ENCODE data around the gene GPR62.

The GPR62 gene

DNA sequence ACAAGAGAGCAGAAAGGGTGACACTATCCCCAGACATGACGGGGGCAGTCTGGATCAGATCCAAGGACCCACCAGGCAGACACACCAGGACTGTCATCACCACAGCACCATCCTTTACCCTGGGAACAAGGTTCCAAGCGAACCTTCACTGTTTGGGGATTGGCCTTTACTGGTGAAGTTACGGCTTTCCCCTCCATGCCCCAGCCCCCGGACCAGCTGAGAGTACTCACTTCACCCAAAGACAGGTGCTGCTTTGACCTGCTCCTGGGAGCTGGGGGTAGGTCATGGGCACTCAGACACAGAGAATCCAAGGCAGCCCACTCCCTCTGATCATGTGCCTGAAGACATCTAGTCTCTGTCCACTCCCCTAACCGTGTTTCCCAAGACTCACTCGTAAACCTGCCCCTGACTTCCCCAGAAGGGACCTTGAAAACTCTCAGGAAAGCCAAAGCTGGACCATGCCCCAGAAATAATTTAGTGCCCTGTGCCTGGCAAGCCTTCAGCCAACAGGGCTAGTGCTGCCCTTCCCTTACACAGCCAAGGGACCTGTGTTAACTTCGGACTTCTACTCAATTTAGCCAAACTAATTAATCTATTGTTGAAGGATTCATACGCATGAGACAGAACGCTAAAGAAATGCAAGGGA lies 16.3 kb upstream of the GPR62 start:
- DNase-seq: no peak

DNA sequence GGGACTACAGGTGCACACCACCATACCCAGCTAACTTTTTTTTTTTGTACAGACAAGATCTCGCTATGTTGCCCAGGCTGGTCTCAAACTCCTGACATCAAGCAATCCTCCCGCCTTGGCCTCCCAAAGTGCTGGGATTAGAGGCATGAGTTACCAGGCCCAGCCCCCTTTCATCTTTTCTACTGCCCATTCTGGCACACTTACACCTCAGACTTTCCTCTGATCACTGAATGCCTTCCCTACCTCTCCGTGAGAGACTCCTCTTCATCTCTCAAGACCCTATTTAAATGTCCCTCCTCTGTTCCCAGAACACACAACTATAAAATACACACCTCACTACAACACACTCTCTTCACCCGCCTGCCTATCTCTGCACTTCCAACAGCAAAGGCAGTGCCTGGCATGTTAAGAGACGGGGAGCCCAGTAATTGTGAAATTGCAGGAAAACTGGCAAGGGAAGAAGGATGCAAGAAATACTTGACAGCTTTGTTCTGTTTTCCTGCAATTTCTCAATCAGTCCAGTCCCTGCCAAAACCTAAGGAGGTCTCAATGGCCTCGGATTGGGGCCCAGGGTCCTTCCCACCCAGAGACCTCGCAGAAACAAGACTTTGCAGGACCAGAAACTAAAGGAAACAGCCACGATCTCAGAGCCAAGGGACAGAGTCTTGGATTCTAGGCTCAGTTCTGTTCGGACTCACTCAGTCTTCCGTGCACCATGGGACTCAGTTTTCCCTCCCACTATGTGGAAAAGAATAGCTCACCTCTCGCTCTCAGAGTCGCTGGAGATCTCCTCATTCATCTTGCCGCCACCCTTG lies 14.3 kb upstream of the GPR62 start:
- no peak for DNase-seq

DNA sequence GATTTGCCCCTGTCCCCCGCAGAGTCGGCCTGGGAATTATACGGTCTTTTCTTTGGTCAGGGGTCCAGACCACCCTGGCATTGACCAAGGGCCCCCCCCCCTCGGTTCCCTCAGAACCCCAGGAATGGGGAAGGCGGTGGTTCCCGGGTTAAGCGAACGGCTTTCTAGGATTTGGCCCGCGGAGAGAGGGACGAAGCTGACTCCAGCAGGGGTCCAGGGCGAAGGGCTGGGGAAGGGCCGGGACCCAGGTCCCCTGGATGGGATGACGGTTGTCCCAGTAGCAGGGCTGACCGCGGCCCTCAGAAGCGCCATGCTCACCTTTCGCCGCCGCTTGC lies 13.8 kb upstream of the GPR62 start:
- DNase-seq: no peak

DNA sequence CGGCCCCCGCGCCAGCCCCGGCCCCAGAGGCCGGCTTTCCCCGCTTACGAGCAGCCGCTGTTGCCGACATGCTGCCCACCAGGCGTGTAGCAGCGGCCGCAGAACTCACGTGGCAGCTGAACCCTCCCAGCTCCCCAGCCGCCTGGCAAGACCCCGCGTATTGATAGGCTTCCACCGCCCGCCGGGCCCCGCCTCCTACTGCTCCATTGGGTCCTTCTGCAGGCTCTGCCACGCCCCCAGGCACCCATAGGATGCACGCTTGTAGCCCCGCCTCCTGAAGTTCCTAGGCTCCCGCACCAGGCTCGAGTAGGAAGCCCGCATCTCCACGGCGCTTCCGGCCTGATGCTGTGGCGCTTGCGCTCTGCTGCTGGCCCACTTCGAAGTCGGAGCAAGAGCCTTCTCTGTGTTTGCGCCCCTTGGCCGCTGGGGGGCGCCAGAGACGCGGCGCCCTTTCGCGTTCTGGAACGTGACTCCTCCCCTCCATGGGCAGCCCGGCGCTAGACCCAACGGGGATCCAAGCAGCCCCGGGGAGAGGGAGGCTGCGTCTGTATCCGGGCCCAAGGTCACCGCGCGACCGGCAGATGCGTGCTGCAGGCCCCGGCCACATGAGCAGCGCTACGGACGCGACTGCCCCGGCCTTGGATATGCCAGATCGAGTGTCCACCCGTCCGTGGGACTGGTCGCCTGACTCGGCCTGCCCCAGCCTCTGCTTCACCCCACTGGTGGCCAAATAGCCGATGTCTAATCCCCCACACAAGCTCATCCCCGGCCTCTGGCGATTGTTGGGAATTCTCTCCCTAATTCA lies 13.2 kb upstream of the GPR62 start, which contains the start of the genes PARP3 and RRP9:
Gene PARP3 (plus strand): TSS at position 566 of the 805 bp plus-strand sequence. CDS start 993 bp downstream, outside the sequence.
Gene RRP9 (minus strand): TSS at position 107 of the 805 bp plus-strand sequence. CDS start 37 bp downstream, at position 70.
- peak; percentile 99 for DNase-seq

DNA sequence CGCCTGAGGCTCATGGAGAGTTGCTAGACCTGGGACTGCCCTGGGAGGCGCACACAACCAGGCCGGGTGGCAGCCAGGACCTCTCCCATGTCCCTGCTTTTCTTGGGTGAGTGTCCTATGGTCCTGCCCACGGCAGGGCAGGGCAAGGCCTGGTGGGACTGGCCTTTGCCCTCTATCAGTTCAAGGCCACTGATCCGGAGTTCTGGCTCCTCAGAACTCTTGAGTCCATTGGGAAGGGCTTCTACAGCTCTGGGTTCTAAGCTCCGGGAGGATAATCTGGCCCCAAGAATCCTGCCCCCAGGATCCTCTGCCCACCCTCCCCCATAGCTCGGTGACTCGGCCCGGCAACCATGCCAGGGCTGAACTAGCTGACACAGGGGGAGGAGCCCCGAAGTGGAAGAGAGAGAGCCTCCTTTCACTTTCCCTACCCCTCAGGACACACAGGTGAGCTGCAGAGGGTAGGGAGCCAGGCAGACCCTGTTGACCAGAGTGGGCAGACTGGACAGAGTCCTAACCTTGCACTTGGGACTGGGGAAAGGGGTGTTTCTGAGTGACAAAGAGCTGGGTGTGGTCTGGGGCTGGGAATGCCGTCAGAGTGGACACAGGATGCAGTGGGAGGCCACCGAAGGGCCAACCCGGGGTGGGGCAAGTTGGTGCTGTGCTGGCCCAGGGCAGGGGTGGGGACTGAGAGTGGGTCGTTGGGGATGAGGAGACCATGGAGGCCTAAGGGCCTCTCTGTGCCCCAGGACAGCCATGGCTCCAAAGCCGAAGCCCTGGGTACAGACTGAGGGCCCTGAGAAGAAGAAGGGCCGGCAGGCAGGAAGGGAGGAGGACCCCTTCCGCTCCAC lies 12.4 kb upstream of the GPR62 start:
- no peak for DNase-seq

DNA sequence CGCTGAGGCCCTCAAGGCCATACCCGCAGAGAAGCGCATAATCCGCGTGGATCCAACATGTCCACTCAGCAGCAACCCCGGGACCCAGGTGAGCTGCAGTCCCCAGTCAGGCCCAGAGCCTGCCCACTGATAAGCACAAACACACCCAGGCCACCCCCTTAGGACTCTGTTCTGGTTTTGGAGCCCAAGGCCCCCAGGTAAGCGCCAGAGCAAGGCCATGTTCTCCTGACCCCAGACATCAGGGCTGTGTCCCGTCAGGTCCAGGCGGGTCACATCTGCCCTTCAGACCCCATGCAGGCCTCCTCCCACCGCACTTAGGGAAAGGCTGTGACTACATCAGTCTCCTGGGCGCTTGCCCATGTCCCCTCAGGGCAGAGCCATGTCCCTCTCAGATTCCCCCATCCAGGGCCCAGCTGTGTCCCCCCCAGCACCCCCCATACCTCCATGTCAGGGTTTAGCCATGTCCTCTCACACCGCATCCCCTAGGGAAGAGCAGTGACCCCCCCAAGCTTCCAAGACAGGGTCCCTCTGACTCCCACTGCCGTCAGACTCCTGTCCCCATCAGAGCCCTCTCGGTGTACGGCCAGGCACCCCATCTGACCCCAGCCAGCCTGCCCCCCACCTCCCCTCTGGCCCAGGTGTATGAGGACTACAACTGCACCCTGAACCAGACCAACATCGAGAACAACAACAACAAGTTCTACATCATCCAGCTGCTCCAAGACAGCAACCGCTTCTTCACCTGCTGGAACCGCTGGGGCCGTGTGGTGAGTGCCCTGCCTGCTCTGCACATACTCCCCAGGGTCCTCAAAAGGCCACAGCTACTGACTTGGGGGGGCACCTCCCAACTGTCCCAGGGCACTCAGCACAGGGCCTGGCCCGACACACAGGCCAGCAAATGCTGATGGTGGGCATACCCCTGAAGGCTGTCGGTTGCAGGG lies 11.5 kb upstream of the GPR62 start:
- DNase-seq: no peak

DNA sequence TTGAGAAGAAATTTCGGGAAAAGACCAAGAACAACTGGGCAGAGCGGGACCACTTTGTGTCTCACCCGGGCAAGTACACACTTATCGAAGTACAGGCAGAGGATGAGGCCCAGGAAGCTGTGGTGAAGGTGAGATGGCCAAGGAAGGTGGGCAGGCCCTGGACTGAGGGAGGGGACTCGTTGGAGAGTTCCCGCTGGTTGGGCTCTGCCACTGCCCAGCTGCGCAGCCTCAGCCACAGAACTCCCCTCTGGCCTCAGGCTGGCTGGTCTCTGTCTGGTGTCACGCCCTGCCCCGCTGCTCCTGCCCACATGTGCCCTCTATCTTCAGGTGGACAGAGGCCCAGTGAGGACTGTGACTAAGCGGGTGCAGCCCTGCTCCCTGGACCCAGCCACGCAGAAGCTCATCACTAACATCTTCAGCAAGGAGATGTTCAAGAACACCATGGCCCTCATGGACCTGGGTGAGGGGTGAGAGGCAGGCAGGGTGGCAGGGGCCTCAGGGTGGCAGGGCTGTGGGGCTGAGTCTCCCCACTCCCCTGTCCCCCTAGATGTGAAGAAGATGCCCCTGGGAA lies 10.6 kb upstream of the GPR62 start:
- DNase-seq: peak; percentile 36

DNA sequence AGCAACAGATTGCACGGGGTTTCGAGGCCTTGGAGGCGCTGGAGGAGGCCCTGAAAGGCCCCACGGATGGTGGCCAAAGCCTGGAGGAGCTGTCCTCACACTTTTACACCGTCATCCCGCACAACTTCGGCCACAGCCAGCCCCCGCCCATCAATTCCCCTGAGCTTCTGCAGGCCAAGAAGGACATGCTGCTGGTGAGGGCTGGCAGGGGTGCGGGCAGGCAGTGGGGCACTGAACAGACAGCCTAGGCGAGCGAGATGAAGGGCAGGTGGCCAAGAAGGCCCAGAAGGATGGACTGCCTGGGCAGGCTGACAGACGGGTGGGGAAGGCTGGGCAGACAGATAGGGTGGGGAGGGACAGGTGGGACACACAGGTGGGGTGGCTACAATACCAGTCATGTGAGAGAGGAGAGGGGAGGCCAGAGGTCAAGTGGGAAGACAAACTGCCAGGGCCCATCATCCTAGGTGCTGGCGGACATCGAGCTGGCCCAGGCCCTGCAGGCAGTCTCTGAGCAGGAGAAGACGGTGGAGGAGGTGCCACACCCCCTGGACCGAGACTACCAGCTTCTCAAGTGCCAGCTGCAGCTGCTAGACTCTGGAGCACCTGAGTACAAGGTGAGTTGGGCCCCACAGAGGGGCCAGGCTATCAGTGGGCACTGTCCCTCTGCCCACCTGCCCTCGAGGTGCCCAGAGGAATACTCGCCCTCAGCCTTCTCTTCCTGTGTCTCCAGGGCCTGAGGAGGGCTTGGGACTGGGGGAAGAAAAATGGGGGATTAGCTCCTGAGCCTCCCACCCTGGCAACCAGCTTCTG lies 9.9 kb upstream of the GPR62 start:
- DNase-seq: peak; percentile 31

DNA sequence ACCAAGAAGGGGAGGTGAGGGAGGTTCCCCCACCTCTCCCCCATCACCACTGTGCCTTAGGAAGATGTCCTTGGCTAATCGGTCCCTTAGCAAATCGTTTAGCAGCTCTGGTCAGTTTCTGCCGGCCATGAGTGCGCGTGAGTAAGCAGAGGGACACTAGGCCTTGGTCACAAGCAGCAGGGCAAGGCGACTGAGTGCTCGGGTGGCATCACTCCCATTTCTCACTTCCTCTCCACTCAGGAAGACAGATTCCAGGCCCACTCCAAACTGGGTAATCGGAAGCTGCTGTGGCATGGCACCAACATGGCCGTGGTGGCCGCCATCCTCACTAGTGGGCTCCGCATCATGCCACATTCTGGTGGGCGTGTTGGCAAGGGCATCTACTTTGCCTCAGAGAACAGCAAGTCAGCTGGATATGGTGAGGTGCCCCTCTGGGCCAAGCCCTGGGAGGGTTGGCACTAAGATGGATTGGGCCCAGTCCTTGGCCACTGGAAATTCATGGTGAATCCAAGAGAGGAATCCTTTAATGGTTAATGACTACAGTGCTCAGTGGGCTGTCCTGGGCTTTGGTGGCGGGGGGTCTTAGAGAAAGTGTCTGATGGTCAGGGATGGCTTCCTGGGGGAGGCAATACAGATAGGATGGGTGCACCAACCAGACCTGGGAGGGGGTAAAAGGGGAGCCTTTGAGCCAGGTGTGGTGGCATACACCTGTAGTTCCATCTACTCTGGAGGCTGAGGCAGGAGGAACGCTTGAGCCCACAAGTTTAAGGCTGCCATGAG lies 9.1 kb upstream of the GPR62 start:
- DNase-seq: peak; percentile 35

DNA sequence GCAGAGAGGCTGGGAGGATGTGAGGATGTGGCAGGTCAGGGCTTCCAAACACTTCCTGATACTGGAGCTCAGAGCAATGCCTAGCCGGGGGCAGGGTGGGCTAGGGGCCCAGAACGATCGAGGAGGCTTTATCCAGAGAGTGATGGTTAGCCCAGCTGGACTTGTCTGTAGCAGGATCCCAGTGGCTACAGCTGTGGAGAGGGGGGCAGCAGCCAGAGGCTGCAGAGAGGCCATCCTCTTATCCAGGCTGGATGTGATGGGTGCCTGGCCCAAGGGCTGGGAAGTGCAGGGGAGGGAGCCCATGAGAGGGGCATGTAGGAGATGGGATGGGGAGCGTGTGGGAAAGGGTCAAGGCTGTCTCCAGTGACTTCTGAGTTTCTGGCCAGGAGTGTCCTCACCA lies 8.4 kb upstream of the GPR62 start:
- peak; percentile 13 for DNase-seq

DNA sequence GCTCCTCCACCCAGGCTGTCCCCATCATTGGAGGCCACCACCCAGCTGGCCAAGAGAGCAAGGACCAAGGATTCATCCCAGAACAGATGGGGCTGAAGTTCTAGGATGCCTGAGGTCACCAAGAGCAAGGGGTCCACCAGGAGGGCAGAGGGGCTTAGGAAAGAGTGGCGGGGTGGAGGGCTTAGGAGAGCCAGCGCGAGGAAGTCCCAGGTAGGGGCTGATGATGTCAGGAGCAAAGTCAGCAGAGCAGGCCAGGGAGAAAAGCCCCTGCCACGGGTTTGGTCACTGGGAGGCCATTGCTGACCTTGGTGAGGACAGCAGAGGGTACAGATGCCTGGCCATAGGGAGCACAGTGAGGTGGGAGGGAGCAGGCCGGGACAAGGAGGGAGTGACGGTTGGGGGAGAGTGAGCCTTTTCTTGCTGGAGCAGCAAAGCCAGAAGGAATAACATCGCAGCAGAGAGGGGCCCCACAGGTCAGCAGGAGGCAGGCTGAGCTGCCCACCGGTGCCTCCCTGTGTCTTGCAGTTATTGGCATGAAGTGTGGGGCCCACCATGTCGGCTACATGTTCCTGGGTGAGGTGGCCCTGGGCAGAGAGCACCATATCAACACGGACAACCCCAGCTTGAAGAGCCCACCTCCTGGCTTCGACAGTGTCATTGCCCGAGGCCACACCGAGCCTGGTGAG lies 7.8 kb upstream of the GPR62 start:
- no peak for DNase-seq

DNA sequence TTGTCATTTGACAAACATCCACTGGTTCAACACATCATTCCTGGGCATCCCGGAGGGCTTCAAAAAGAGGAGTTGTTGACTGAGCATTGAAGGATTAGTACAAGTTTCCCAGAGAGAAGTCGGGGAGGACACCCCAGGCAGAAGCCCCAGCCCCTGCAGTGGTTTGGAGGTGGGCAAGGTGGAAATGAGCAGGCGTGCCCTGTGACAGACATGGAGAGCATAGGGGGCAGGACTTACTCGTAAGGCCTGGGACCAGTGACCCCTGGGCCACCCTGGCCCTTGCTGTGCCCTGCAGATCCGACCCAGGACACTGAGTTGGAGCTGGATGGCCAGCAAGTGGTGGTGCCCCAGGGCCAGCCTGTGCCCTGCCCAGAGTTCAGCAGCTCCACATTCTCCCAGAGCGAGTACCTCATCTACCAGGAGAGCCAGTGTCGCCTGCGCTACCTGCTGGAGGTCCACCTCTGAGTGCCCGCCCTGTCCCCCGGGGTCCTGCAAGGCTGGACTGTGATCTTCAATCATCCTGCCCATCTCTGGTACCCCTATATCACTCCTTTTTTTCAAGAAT lies 7.1 kb upstream of the GPR62 start:
- DNase-seq: no peak

DNA sequence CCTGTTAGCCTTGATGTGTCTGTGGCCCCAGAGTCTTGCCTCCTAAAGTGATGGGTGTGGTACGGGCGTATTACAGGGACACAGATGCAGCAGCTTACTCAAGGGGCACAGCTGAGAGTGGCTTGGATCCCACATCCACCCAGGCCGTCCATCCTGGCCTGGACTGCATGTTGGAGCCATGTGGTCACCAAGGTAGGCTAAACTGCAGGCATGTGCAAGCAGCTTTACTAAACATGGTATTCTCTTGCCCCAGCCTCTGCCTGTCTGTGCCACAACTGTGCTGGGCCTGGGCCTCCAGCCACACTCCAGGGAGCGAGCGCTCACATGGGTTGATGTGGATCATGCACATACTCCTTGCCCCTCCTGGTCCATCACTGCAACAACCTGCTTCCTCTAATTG lies 6.1 kb upstream of the GPR62 start:
- DNase-seq: peak; percentile 28

DNA sequence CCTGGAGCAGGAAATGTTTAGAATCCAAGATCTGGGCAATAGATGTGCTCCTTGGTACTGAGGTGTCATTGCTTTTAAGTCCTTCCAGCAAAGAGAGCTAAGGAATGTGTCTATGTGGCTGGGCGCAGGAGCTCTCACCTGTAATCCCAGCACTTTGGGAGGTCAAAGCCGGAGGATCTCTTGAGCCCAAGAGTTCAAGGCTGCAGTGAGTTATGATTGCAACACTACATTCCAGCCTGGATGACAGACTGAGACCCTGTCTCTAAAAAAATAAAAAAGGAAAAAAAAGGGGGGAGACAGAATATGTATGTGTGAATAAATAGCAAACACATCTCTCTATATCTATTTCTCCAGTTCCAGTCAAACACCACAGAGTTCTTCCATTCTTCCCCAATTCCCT lies 4.3 kb upstream of the GPR62 start:
- no peak for DNase-seq

DNA sequence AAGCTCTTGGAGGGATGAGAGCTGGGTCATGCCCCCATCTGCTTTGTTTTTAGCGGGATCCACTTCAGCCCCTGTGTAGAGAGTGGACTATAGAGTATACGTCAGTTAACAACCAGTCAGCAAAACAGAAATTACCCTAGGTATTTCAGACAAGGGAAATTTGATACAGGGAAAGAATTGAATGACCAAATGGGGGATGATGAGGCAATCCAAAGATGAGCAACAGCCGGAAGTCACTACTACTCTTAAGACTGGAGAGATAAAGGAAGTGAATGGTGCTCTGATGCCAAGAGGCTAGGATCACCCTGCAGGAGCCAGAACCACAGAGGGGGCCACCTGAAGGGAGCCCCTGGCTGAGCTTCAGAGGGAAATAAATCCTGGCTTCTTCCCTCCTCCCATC lies 1.7 kb upstream of the GPR62 start:
- DNase-seq: no peak

DNA sequence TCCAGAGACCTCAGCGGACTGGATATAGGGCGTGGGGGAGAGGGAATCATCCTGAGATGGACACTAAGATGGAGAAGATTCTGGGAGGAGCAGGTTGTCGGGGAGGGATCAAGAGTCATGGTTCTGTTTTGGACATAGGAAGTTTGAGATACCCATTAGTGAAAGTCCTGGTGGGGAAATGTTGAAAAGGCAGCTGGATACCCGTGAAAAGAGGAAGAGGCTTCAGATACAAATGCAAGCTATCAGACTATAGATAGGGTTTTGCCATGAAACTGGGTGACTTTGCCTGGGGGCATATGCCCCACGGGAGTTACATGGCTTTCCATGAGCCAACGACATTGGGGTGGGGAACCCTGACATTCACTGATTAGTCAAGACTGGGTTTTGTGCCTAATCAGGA lies 1.1 kb upstream of the GPR62 start:
- no peak for DNase-seq

DNA sequence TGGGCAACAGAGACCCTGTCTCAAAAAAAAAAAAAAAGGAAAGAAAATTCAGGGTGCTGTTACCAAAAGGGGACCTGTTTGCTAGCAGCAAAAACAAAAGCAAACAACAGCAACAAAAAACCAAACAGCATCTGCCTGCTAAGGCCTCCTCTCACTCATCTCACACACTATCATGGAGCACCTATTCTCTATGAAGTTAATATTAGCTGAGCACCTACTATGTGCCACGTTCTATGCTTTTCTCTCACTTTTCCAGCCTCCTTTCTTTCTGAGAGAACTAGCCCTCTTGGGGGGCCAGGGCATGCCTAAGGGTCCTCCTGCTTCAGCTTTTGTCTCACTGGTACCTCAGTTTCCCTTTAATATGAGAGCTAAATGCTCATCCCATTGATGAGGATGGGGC lies 468 bp upstream of the GPR62 start:
- DNase-seq: no peak
